Coronary artery (tissue), 2 donors: ENCODE results near the gene ANKS1B.

ENCODE experiments used
- DNase-seq: peaks from one replicate; pipeline ENCODE4 v3.0.0-alpha.2; 2017; ENCODE audit warnings: low spot score
- H3K27ac ChIP-seq, 2 donors: fragments of 200-600 bp; sonication (generic); one replicate each; pipeline ENCODE4 v1.5.1; 2016 to 2019
- H3K4me3 ChIP-seq: fragments of 200-600 bp; sonication (generic); 2 replicates; pipeline ENCODE4 v1.5.1; 2016; ENCODE audit warnings: mild to moderate bottlenecking, moderate library complexity
- CTCF ChIP-seq: fragments of 200-600 bp; sonication (generic); IDR thresholded peaks from one replicate; pipeline ENCODE4 v1.5.1; 2019; ENCODE audit warnings: antibody characterized with exemption

The ANKS1B gene

GRCh38 chr12:99620159-99620479 is 364.6 kb downstream of the ANKS1B start:
- no peak for TF ChIP-seq CTCF

GRCh38 chr12:99619389-99620158 is 365.2 kb downstream of the ANKS1B start:
- no peak for DNase-seq
- H3K4me3 ChIP-seq: no peak overlapping the region

More at GRCh38 chr12:99620159-99620479, 364.6 kb downstream of the ANKS1B start:
- H3K27ac ChIP-seq: no peak overlapping the region
- no peak for DNase-seq
- no peak overlapping the region for H3K4me3 ChIP-seq

GRCh38 chr12:99618657-99619056 is 366.1 kb downstream of the ANKS1B start:
- H3K4me3 ChIP-seq: no peak overlapping the region
- TF ChIP-seq CTCF: no peak
- DNase-seq: no peak
- no peak overlapping the region for H3K27ac ChIP-seq

More at GRCh38 chr12:99619389-99620158, 365.2 kb downstream of the ANKS1B start:
- no peak for TF ChIP-seq CTCF
- no peak overlapping the region for H3K27ac ChIP-seq

GRCh38 chr12:99611599-99611998 is 373.1 kb downstream of the ANKS1B start:
- no peak for DNase-seq
- H3K4me3 ChIP-seq: no peak overlapping the region
- no peak for TF ChIP-seq CTCF
- no peak overlapping the region for H3K27ac ChIP-seq

- Histone ChIP-seq H3K4me3 (no peak overlapping the region), H3K27ac (no peak overlapping the region)
- no peak for DNase-seq
- TF ChIP-seq CTCF: no peak
Observed at GRCh38 chr12:99611117-99611516, 373.6 kb downstream of the ANKS1B start.

GRCh38 chr12:99609455-99610181 is 375.1 kb downstream of the ANKS1B start:
- no peak for TF ChIP-seq CTCF
- no peak overlapping the region for H3K27ac ChIP-seq
- H3K4me3 ChIP-seq: no peak overlapping the region
- DNase-seq: no peak

GRCh38 chr12:99600388-99600787 is 384.3 kb downstream of the ANKS1B start:
- H3K27ac ChIP-seq: no peak overlapping the region
- DNase-seq: no peak
- no peak for TF ChIP-seq CTCF
- H3K4me3 ChIP-seq: no peak overlapping the region
